Glutamatergic neuron (in vitro differentiated cells): ENCODE measurements around the gene CFAP73. TPM values are rescaled to one million over a fixed set of nuclear protein-coding genes. Genes with fewer than 3 reads are reported as not detected.

Experiments
- DNase-seq: peaks from one replicate; pipeline ENCODE4 v3.0.0; 2022
- H3K27ac Mint-ChIP-seq: one replicate; pipeline ENCODE4 v1.8.0; 2020; ENCODE audit warnings: mild to moderate bottlenecking, mixed read lengths, inconsistent platforms; ENCODE audit not compliant: unreplicated experiment
- H3K27me3 Mint-ChIP-seq: one replicate; pipeline ENCODE4 v1.8.0; 2020; ENCODE audit warnings: mild to moderate bottlenecking, moderate library complexity, mixed read lengths, inconsistent platforms; ENCODE audit not compliant: unreplicated experiment
- H3K36me3 Mint-ChIP-seq: one replicate; pipeline ENCODE4 v1.8.0; 2020; ENCODE audit warnings: mild to moderate bottlenecking, mixed read lengths, inconsistent platforms; ENCODE audit not compliant: unreplicated experiment
- H3K4me1 Mint-ChIP-seq: one replicate; pipeline ENCODE4 v1.8.0; 2020; ENCODE audit warnings: mild to moderate bottlenecking, low read depth, mixed read lengths, inconsistent platforms; ENCODE audit not compliant: unreplicated experiment
- H3K4me3 Mint-ChIP-seq: one replicate; pipeline ENCODE4 v1.8.0; 2020; ENCODE audit warnings: mild to moderate bottlenecking, mixed read lengths, inconsistent platforms; ENCODE audit not compliant: unreplicated experiment
- H3K9me3 Mint-ChIP-seq: one replicate; pipeline ENCODE4 v1.8.0; 2020; ENCODE audit warnings: mild to moderate bottlenecking, moderate library complexity, mixed read lengths, inconsistent platforms; ENCODE audit not compliant: unreplicated experiment
- CTCF ChIP-seq: fragments of 200-600 bp; sonication (generic); IDR thresholded peaks from one replicate; pipeline ENCODE4 v1.5.0; 2021; ENCODE audit not compliant: partially characterized antibody, unreplicated experiment
- total RNA-seq: library from RNA; stranded (reverse); fragmentation: NEBNext Ultra II Directional; extraction: Animal tissue kit (Norgen Biotek cat#: 25700); gene quantifications from one replicate; pipeline ENCODE4 v1.2.1, GENCODE V29; 2021; ENCODE audit not compliant: unreplicated experiment

CFAP73 gene
- total RNA-seq, 1 donor from 2014 or later, result not detected

- no peak for TF ChIP-seq CTCF
- Mint-ChIP-seq H3K27ac (no peak overlapping the region), H3K27me3 (peaks cover 8% of the 10 kb centered on the region), H3K9me3 (no peaks in the 10 kb centered on the region), H3K36me3 (no peaks in the 10 kb centered on the region), H3K4me1 (no peaks in the 10 kb centered on the region), H3K4me3 (no peak overlapping the region)
- no peak for DNase-seq
Measured at GRCh38 chr12:113134071-113134470, 15.5 kb upstream of the CFAP73 start.

- Mint-ChIP-seq H3K27ac (no peak overlapping the region), H3K4me1 (no peaks in the 10 kb centered on the region), H3K9me3 (no peaks in the 10 kb centered on the region), H3K36me3 (no peaks in the 10 kb centered on the region), H3K27me3 (peaks cover 10% of the 10 kb centered on the region), H3K4me3 (no peak overlapping the region)
- no peak for DNase-seq
- no peak for TF ChIP-seq CTCF
Measured at GRCh38 chr12:113134521-113134951, 15.0 kb upstream of the CFAP73 start.

GRCh38 chr12:113135178-113136127 lies 14.1 kb upstream of the CFAP73 start, which contains the start of gene RASAL1:
RASAL1 (minus strand) TSS chr12:113135761; CDS start chr12:113135462, 299 bp downstream.
- Mint-ChIP-seq H3K36me3 (no peaks in the 10 kb centered on the region), H3K27me3 (peaks cover 8% of the 10 kb centered on the region), H3K4me1 (no peaks in the 10 kb centered on the region), H3K27ac (no peak within 1 kb of the TSS), H3K9me3 (no peaks in the 10 kb centered on the region), H3K4me3 (no peak within 1 kb of the TSS)
- peak; percentile 53 for TF ChIP-seq CTCF
- peak; percentile 49 for DNase-seq

- no peaks in the 10 kb centered on the region for H3K4me1 Mint-ChIP-seq
- no peak overlapping the region for H3K4me3 Mint-ChIP-seq
- H3K36me3 Mint-ChIP-seq, result no peaks in the 10 kb centered on the region
- no peaks in the 10 kb centered on the region for H3K9me3 Mint-ChIP-seq
- H3K27ac Mint-ChIP-seq, result no peak overlapping the region
- DNase-seq, result no peak
- no peak for TF ChIP-seq CTCF
- H3K27me3 Mint-ChIP-seq, result peaks cover 8% of the 10 kb centered on the region
Measured at GRCh38 chr12:113136128-113136989, 13.2 kb upstream of the CFAP73 start.
